OCI-LY7 (cell line): ENCODE results near the gene SERHL2. TPM values are rescaled to one million over a fixed set of nuclear protein-coding genes. Genes with fewer than 3 reads are reported as not detected.
A peak's percentile ranks its signal among the peaks of the same experiment; 100 is the strongest.
"Not testable (repeated sequence)": the region's sequence is repeated elsewhere in the genome, so short reads cannot be mapped to it uniquely, and the experiment has no call there.

Source experiments
- BruUV-seq: library from RNA; stranded (reverse); fragments of 400-500 nt; replicated peaks from 2 replicates; lab custom pipeline; 2021; lab: Mats Ljungman, UMichigan
- CTCF ChIA-PET: fragments of 300-600 bp; sonication (Branson Sonifier 250); formaldehyde crosslinking; loops from one replicate; lab custom pipeline; 2022; ENCODE audit warnings: antibody characterized with exemption; ENCODE audit not compliant: unreplicated experiment; lab: Charles Lee
- POLR2A ChIA-PET: fragments of 300-600 bp; sonication (Branson Sonifier 250); formaldehyde crosslinking; loops from one replicate; lab custom pipeline; 2022; ENCODE audit warnings: antibody characterized with exemption; lab: Charles Lee
- DNase-seq: peaks from one replicate; pipeline ENCODE4 v3.0.0-alpha.2; 2015; ENCODE audit warnings: low spot score
- H2AFZ ChIP-seq: fragments of 200-600 bp; sonication (generic), shearing (Covaris generic); 2 replicates; pipeline ENCODE4 v1.6.1; 2014; ENCODE audit warnings: mild to moderate bottlenecking, antibody characterized with exemption, low read length, moderate library complexity
- H3K27ac ChIP-seq: fragments of 200-600 bp; sonication (generic); 2 replicates; pipeline ENCODE4 v1.5.1; 2014; ENCODE audit warnings: mixed run types, low read depth, mild to moderate bottlenecking, moderate library complexity, low read length, inconsistent platforms; ENCODE audit not compliant: poor library complexity, severe bottlenecking
- H3K36me3 ChIP-seq: fragments of 200-600 bp; sonication (generic); 2 replicates; pipeline ENCODE4 v1.6.1; 2014; ENCODE audit warnings: mild to moderate bottlenecking, antibody characterized with exemption, low read length, moderate library complexity, mixed read lengths; ENCODE audit not compliant: insufficient read depth
- H3K4me1 ChIP-seq: fragments of 200-600 bp; sonication (generic); 2 replicates; pipeline ENCODE4 v1.5.1; 2014; ENCODE audit warnings: mild to moderate bottlenecking, low read length; ENCODE audit not compliant: insufficient read depth, poor library complexity, severe bottlenecking
- H3K4me2 ChIP-seq: fragments of 200-600 bp; sonication (generic); 2 replicates; pipeline ENCODE4 v1.6.1; 2014; ENCODE audit warnings: mild to moderate bottlenecking, low read length
- H3K4me3 ChIP-seq: fragments of 200-600 bp; sonication (generic); 2 replicates; pipeline ENCODE4 v1.5.1; 2014; ENCODE audit warnings: mild to moderate bottlenecking, low read depth, low read length; ENCODE audit not compliant: poor library complexity, severe bottlenecking
- H3K79me2 ChIP-seq: fragments of 200-600 bp; sonication (generic); 2 replicates; pipeline ENCODE4 v1.6.1; 2016; ENCODE audit warnings: low read depth, mild to moderate bottlenecking, low read length, moderate library complexity, mixed read lengths; ENCODE audit not compliant: insufficient read depth
- H3K9me2 ChIP-seq: fragments of 200-600 bp; sonication (generic); 2 replicates; pipeline ENCODE4 v1.6.1; 2016; ENCODE audit warnings: mild to moderate bottlenecking, low read length, mixed read lengths; ENCODE audit not compliant: insufficient read depth
- H3K9me3 ChIP-seq: fragments of 200-600 bp; sonication (generic); 2 replicates; pipeline ENCODE4 v1.6.1; 2014; ENCODE audit warnings: mild to moderate bottlenecking, mixed run types, low read length, mixed read lengths
- H4K20me1 ChIP-seq: fragments of 200-600 bp; sonication (generic); 2 replicates; pipeline ENCODE4 v1.6.1; 2014; ENCODE audit warnings: mild to moderate bottlenecking, antibody characterized with exemption, low read length, moderate library complexity, mixed read lengths; ENCODE audit not compliant: insufficient read depth
- CTCF ChIP-seq: fragments of 200-600 bp; sonication (generic); conservative IDR thresholded peaks from 2 replicates; pipeline ENCODE4 v1.5.1; 2014; ENCODE audit warnings: mild to moderate bottlenecking, antibody characterized with exemption, low read length, moderate library complexity, mixed read lengths
- EZH2phosphoT487 ChIP-seq: fragments of 200-600 bp; sonication (generic); IDR thresholded peaks from 2 replicates; pipeline ENCODE4 v1.6.1; 2018; ENCODE audit warnings: low read depth, borderline replicate concordance, mild to moderate bottlenecking, mixed run types, antibody characterized with exemption, low read length, moderate library complexity, mixed read lengths
- intact Hi-C: fragments of 100-400 bp; cut with micrococcal nuclease; formaldehyde crosslinking; loops from one replicate; pipeline ENCODE4 v1.10.0; 2022; ENCODE audit not compliant: unreplicated experiment
- total RNA-seq, 2 experiments: library from RNA; depleted of rRNA in 1 of 2; stranded (reverse); fragments of >200 nt in 1 of 2; shearing (Covaris generic) in 1 of 2; gene quantifications; 2 replicates each; pipeline ENCODE4 v1.2.3, GENCODE V29; 2014 to 2022

The SERHL2 gene
- total RNA-seq, 2 experiments from 2014 or later: 36.4 to 98.0 TPM

- BruUV-seq, H3K36me3 ChIP-seq, H2AFZ ChIP-seq, H3K9me2 ChIP-seq, H3K79me2 ChIP-seq, H4K20me1 ChIP-seq, CTCF ChIA-PET, H3K9me3 ChIP-seq: not testable (repeated sequence)
- intact Hi-C loops: loop anchor here (5.0 kb wide), 1 partner anchor 180 kb away; no protein-coding TSS in a partner anchor
- peak overlapping the region; percentile 57 for H3K4me2 ChIP-seq
- DNase-seq: peak; percentile 69
- H3K4me3 ChIP-seq: peak overlapping the region; percentile 49
- H3K27ac ChIP-seq: peak overlapping the region; percentile 93
- peaks cover 82% of the 10 kb centered on the region for H3K4me1 ChIP-seq
- POLR2A ChIA-PET: interaction anchor here (1.1 to 1.3 kb wide), 3 partner anchors 9 to 13 kb away, joined by 4 to 5 read pairs (median 5); no protein-coding TSS in a partner anchor
These were observed 16.4 kb upstream of the SERHL2 start for GRCh38 chr22:42537199-42537831.

- H3K4me3 ChIP-seq, H4K20me1 ChIP-seq, H3K79me2 ChIP-seq, H3K36me3 ChIP-seq, CTCF ChIA-PET, BruUV-seq, H3K9me2 ChIP-seq, H3K9me3 ChIP-seq, DNase-seq: not testable (repeated sequence)
- H3K4me1 ChIP-seq: peaks cover 77% of the 10 kb centered on the region
- peak overlapping the region; percentile 93 for H3K27ac ChIP-seq
- intact Hi-C loops: loop anchor here (5.0 kb wide), 1 partner anchor 178 kb away; no protein-coding TSS in a partner anchor
- peak overlapping the region; percentile 57 for H3K4me2 ChIP-seq
- H2AFZ ChIP-seq: peak overlapping the region; percentile 43; the same call in 1 of the 2 replicates
- POLR2A ChIA-PET: interaction anchor here (0.6 kb wide), 1 partner anchor 592 kb away, joined by 3 read pairs; no protein-coding TSS in a partner anchor
These were observed 14.5 kb upstream of the SERHL2 start for GRCh38 chr22:42539236-42539771.

GRCh38 chr22:42544686-42545085 is 9.1 kb upstream of the SERHL2 start:
- Histone ChIP-seq H3K9me3 (no peaks in the 10 kb centered on the region), H3K36me3 (no peaks in the 10 kb centered on the region), H2AFZ (no peak overlapping the region; the same call in 1 of the 2 replicates), H3K9me2 (no peaks in the 10 kb centered on the region), H3K4me2 (no peak overlapping the region), H4K20me1 (no peaks in the 10 kb centered on the region), H3K27ac (peak overlapping the region; percentile 59), H3K4me1 (peaks cover 65% of the 10 kb centered on the region), H3K4me3 (no peak overlapping the region), H3K79me2 (no peaks in the 10 kb centered on the region)
- intact Hi-C loops: no loop called here
- TF ChIP-seq EZH2phosphoT487 (no peak), CTCF (no peak)
- POLR2A ChIA-PET: interaction anchor here (0.6 to 1.4 kb wide), 3 partner anchors 11 to 30 kb away, joined by 3 to 6 read pairs (median 4); no protein-coding TSS in a partner anchor
- BruUV-seq: no TSS peak
- DNase-seq: no peak
- CTCF ChIA-PET: no interaction called here
